Ascending aorta (tissue), 2 donors: ENCODE data around the gene ADAMTS10. TPM values are rescaled to one million over a fixed set of nuclear protein-coding genes. Genes with fewer than 3 reads are reported as not detected.

ENCODE experiments used
- DNase-seq, 2 donors: peaks; one replicate each; pipeline ENCODE4 v3.0.0-alpha.2; 2019; ENCODE audit warnings: low spot score in 2 of 2
- H3K27ac ChIP-seq, 2 donors: fragments of 200-600 bp; sonication (generic); one replicate each; pipeline ENCODE4 v1.5.1; 2016 to 2017; ENCODE audit warnings: mild to moderate bottlenecking in 1 of 2
- H3K27me3 ChIP-seq: fragments of 200-600 bp; sonication (generic); one replicate; pipeline ENCODE4 v1.5.1; 2017
- H3K36me3 ChIP-seq, 2 donors: fragments of 200-600 bp; sonication (generic); one replicate each; pipeline ENCODE4 v1.5.1; 2016
- H3K4me1 ChIP-seq, 2 donors: fragments of 200-600 bp; sonication (generic); one replicate each; pipeline ENCODE4 v1.5.1; 2016 to 2017; ENCODE audit warnings: mild to moderate bottlenecking in 1 of 2
- H3K4me3 ChIP-seq, 2 donors: fragments of 200-600 bp; sonication (generic); one replicate each; pipeline ENCODE4 v1.5.1; 2016 to 2017; ENCODE audit warnings: mild to moderate bottlenecking in 1 of 2
- H3K9me3 ChIP-seq, 2 donors: fragments of 200-600 bp; sonication (generic); one replicate each; pipeline ENCODE4 v1.5.1; 2016
- CTCF ChIP-seq, 3 experiments: fragments of 200-600 bp in 2 of 3; fragments of 450-650 bp in 1 of 3; sonication (generic) in 2 of 3; IDR thresholded peaks; one replicate each; pipeline ENCODE4 v1.5.1; 2016 to 2019; ENCODE audit warnings: antibody characterized with exemption in 3 of 3, mild to moderate bottlenecking in 1 of 3, moderate library complexity in 1 of 3
- intact Hi-C: fragments of 100-400 bp; cut with DNase I; formaldehyde crosslinking; loops from one replicate; pipeline ENCODE4 v1.15.1; 2023
- total RNA-seq: library from RNA; depleted of rRNA; stranded (reverse); fragments of >200 nt; gene quantifications from one replicate; pipeline ENCODE4 v1.1.0, GENCODE V29; 2016

Gene ADAMTS10
- total RNA-seq, 1 donor from 2014 or later: 184 TPM

- no peaks in the 10 kb centered on the region for H3K9me3 ChIP-seq
- H3K4me1 ChIP-seq: no peaks in the 10 kb centered on the region
- no peaks in the 10 kb centered on the region for H3K36me3 ChIP-seq
- intact Hi-C loops: no loop called here
- H3K4me3 ChIP-seq: no peak overlapping the region
- no peak overlapping the region for H3K27ac ChIP-seq
- DNase-seq: no peak
- no peaks in the 10 kb centered on the region for H3K27me3 ChIP-seq
- no peak for TF ChIP-seq CTCF (IDR thresholded peaks at IDR 0.05)
Measured at GRCh38 chr19:8536282-8536681, 74.2 kb downstream of the ADAMTS10 start.

- intact Hi-C loops: no loop called here
Measured at GRCh38 chr19:8532225-8532624, 78.3 kb downstream of the ADAMTS10 start.

GRCh38 chr19:8531470-8531869 is 79.0 kb downstream of the ADAMTS10 start:
- intact Hi-C loops: no loop called here
- Histone ChIP-seq H3K36me3 (no peaks in the 10 kb centered on the region), H3K4me1 (no peaks in the 10 kb centered on the region), H3K27ac (no peak overlapping the region), H3K27me3 (no peaks in the 10 kb centered on the region), H3K9me3 (no peaks in the 10 kb centered on the region), H3K4me3 (no peak overlapping the region)
- TF ChIP-seq CTCF (IDR thresholded peaks at IDR 0.05): no peak
- DNase-seq: no peak

More at GRCh38 chr19:8532225-8532624, 78.3 kb downstream of the ADAMTS10 start:
- H3K4me3 ChIP-seq: no peak overlapping the region
- TF ChIP-seq CTCF (IDR thresholded peaks at IDR 0.05): no peak
- H3K9me3 ChIP-seq: no peaks in the 10 kb centered on the region
- H3K4me1 ChIP-seq: no peaks in the 10 kb centered on the region
- H3K27ac ChIP-seq: no peak overlapping the region
- no peaks in the 10 kb centered on the region for H3K36me3 ChIP-seq
- DNase-seq: no peak
- no peaks in the 10 kb centered on the region for H3K27me3 ChIP-seq

Other genes starting within 250 kb of the ADAMTS10 start
- 161 TPM for gene ANGPTL4, start 246.6 kb downstream of the ADAMTS10 start, total RNA-seq
- gene RAB11B, start 220.4 kb downstream of the ADAMTS10 start, total RNA-seq: 70.8 TPM
- 151 TPM for gene MARCHF2, start 197.4 kb downstream of the ADAMTS10 start, total RNA-seq
- gene HNRNPM, start 165.7 kb downstream of the ADAMTS10 start, total RNA-seq: 198 TPM
- not detected for gene PRAM1, start 108.1 kb downstream of the ADAMTS10 start, total RNA-seq
- gene ZNF414, start 96.5 kb downstream of the ADAMTS10 start, total RNA-seq: 189 TPM
- 5.0 TPM for gene MYO1F, start 33.3 kb downstream of the ADAMTS10 start, total RNA-seq
- gene NFILZ, start 19.9 kb upstream of the ADAMTS10 start, total RNA-seq: not detected
- not detected for gene ACTL9, start 88.1 kb upstream of the ADAMTS10 start, total RNA-seq
- gene OR2Z1, start 110.9 kb upstream of the ADAMTS10 start, total RNA-seq: not detected
- gene ZNF558, start 221.6 kb upstream of the ADAMTS10 start, total RNA-seq: 12.8 TPM
- gene MBD3L1, start 221.7 kb upstream of the ADAMTS10 start, total RNA-seq: not detected